GM18520 (cell line): ENCODE measurements around the gene CEP72.
"Not testable (repeated sequence)": the region's sequence is repeated elsewhere in the genome, so short reads cannot be mapped to it uniquely, and the experiment has no call there.

Experiments used
- ATAC-seq: cut with Tn5 transposase; IDR thresholded peaks from one replicate; pipeline ENCODE4 v1.9.1; 2021; ENCODE audit not compliant: unreplicated experiment

The CEP72 gene

DNA sequence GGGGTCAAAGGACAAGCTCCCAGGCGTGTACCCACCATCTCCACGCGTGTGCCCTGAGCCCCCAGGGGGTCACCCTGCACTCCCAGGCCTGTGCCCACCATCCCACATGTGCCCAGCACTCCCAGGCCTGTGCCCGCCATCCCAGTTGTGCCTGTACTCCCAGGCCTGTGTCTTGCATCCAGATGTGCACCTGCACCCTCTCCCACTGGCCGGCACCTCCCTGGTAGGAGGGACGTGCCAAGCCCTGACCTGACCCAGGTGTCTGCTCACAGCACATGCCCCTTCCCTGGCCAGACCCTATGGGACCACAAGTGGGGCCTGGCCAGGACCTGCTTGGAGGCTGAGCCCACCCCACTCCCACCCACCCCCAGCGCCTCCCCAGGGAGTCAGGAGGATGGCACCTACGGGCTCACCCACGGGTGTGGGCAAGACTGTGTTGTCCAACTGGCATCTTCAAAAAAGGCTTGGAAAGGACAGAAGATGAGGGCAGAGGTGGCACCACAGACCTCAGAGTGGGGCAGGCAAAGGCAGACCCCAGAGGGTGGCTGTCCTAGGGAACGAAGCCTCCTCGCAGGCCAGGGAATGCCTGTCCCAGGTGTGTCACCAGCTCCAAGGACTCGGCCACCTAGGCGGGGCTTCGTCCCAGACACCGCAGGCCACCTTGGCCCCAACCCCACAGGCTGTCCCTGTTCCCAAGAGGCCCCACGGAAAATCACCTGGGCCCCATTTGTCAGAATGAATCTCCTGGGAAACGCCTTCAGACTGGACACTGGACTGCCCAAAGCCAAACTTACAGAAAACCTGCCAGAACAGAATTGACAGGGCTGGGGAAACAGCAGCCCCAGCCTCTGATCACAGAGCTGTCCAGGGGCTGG, 69.4 kb downstream of the CEP72 start:
- not testable (repeated sequence) for ATAC-seq

DNA sequence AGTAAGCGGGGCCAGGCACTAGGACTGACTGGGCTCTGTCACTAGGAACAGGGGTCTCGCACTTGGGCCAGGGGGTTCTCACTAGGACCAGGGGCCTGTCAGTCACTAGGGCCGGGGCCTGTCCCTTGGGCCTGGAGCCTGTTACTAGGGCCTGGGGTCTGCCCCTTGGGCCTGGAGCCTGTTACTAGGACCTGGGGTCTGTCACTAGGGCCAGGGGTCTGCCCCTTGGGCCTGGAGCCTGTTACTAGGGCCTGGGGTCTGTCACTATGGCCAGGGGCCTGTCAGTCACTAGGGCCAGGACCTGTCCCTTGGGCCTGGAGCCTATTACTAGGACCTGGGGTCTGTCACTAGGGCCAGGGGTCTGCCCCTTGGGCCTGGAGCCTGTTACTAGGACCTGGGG, 70.1 kb downstream of the CEP72 start:
- not testable (repeated sequence) for ATAC-seq

DNA sequence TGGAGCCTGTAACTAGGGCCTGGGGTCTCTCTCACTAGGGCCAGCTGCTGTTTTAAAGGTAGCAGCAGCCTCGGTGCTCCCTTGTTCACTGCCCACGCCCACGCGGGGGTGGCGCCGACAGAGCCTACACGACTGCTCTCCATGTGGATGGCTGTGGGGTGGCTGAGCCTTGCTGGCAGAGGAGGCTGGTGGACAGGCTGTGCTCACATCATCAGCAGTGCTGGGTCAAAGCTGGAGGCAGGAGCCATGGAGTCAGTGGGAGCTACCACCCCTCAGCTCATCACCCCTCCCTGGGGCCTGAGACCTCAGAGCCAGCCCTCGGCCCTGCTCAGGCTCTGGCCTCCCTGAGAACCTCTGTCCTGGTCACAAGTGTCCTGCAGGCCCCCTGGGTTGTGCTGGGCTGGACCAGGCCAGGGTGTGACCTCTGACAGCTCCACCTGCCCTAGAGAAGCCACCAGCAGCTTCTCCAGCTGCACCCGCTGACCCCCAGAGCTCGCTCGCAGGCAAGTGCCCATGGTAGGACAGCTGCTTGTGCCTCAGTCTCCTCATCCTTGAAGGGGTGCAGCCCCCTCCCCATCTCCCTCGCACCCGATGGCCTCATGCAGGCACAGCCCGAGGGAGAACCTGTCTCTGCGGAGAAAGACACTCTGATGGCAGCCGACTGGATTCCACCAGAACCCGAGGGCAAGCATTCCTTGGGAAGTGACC, 70.7 kb downstream of the CEP72 start:
- ATAC-seq = not testable (repeated sequence)

DNA sequence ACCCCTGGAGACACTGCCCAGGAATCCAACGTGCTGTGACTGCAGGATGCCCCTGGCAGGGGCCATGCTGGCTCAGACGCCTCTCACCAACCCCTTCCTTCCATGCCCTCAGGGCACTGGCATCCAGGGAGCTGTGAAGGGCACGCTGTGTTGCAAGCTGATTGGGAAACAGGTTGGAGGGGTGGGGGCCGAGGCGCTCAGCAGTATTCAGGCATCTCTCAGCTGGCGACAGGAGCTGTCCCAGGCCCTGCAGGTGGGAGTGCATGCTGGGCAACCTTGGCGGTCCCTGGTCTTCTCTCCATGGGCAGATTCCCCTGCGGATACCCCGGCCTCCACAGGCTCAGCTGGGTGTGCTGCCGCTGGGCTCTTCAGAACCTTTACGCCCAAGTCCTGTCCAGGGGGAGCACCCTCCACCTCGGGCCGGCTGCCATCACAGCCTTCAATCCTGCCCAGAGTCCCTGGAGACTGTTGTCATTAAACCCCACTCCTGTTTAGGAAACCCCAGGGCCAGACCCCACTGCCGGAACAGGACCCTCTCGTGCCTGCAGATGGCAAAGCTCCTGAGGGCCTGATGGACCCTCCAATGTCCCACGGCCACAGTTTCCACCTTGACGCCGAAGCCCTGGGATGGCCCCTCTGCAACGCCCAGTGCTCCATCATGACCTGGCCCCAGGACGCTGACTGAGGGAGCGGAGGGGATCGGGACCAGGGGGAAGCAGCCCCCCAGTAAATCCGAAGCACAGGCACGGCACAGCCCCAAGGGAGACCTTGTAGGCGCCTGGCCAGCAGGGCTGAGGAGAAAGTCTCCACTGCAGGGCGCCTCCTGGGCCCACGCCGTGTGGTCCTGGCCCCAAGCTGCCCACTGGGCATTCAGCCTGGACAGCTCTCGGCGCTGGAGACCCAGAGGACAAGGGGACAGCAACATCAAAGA, 71.7 kb downstream of the CEP72 start:
- ATAC-seq = no peak

DNA sequence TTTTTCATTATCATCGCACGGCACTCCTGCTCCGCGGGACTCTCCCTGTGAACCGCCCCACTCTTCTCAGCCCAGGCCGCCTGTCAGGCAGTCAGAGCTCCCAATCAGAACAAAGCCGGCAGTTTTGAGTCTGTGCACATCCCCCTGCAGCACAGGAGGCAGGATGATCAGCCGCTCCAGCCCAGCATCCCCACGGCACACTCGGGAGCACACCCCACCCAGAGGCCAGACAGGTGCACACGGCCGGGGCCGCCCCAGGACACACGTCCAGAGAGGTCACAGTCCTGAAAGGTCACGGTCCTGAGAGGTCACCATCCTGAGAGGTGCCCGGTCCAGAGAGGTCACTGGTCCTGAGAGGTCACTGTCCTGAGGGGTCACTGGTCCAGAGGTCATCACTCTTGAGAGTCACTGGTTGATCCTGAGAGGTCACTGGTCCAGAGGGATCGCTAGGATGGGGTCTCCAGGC, 72.6 kb downstream of the CEP72 start:
- ATAC-seq = no peak

DNA sequence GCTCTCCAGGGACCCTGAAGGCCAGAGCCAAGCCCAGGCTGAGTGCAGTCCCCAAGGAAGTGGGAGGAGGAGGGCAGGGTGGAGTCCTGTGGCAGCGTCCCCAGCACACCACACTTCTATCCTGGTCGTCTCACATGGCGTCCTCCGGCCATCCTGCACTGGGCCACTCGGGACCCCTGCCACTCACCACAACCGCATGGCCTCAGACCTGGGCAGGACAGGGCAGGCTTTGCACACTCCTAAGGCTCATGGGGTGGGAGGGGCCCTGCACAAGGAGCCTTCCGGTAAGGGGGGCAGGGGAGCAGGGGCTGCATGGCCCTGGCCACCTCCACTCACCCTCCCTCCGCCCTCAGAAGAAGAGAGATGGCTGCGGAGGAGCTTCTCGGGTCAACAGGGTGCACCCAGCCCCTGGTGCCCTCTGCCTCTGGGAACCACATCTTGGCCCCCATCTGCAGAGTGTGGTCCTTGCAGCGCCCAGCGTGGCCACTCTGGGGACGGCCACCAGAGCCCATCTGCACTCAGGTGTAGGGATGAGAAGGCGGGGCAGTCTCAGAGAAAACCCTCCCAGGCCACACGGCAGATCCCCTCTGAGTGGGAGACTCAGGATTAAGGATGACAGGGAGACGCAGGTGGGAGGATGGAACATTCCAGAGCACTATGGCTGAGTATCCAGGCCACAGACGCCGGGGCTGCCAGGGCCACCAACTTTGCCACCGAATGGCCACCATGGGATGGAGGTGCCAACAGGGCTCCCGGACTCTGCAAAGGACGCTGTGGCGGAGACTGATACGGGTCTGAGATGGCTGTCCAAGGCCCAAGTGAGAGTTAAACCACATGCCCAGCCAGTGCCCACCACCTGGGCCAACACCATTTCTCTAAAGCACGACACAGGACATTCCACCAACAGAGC, 73.4 kb downstream of the CEP72 start:
- no peak for ATAC-seq

DNA sequence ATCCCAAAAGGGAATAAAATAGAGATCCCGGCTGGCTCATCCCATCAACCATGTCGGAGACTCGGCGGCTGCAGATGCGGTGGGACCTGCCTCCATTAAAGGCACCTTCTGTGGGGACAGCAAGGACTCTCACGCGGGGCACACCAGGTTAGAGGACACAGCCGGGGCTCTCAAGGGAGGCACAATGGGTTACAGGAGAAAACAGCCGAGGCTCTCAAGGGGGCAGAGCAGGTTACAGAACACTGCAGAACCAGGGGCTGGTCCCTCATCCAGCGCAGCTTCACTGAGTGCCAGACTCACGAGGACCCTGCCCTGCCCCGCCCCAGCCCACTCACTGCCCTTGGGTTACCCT, 74.0 kb downstream of the CEP72 start:
- not testable (repeated sequence) for ATAC-seq

DNA sequence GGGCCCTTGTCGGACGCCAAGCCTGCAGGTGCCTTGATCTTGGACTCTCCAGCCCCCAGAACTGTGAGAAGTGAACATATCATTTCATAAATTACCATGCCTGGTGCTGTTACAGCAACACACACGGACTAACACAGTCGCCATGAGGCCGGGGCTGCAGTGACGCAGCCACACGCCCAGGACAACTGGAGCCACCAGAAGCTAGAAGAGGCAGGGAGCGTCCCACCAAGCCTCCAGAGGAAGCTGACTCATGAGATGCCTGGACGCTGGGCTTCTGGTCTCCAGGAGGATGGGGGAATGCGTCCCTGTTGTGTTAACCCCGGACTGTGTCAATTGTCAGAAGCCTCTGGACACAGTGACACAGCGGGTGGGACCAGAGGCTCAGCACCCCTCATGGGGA, 74.8 kb downstream of the CEP72 start:
- not testable (repeated sequence) for ATAC-seq

DNA sequence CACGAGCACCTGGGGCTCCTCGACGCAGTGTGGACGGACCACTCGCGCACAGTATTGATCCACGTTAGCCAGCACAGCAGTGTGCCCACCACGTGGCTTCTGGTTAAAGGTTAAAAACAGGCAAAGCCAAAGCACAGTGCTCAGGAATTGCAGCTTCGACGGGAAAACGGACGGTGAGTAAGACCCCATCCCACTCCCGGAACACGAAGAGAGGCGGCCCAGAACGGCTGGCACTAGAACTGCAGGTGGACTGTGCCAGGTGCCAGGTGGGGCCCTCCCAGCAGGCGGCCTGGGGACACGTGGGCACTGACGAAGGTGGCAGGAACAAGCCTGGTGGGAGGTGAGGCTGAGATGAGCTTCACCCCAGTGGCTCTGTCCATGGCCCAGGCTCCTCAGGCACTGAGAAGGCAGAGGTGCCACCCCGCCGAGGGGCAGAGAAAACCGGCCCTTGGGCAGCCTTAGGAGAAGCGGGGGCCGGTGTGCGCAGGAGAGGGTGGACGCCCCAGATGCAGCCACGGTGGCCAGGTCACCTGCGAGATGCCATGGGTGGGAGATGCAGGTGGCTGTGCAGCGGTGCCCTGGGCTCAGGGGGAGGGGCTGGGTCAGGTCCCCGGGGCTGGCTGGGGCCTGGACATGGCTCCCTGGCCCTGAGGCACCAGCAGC, 76.3 kb downstream of the CEP72 start:
- ATAC-seq = not testable (repeated sequence)

DNA sequence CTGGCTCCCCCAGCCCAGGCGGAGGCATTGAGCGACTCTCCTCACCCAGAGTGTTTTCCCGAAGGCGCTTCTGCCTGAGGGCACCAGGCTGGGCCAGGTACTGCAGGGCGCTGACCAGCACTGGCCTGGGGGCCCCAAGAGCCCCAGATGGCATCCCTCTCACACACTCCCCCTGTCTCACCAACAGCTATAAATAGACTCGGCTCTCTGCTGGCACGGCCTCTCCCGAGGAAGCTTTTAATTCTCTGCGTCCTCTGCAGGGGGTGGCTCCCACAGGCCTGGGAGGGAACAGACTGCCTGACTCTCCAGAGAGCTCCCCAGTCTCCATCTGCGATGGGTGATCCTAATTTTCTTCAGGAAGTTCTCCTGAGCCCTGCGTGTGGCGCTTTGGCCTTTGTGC, 78.2 kb downstream of the CEP72 start:
- ATAC-seq = not testable (repeated sequence)

DNA sequence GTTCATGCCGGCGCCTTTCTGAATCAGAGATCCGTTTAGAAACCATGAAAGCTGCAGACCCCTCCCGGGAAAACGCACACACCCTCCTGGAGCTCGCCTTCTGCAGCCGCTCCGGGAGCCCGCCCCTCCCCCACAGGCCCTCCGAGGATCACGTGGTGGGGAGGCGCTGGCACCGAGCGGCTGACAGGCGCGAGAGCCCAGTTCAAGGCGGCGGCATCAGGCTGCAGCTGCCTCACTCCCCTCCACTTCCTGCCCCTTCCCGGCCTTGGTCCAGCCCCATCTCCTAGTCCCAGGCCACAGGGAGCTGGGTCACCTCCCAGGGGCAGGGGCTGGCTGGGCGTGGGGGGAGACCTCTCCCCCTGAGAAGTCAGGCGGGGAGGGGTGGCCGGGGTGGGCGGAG, 78.9 kb downstream of the CEP72 start:
- ATAC-seq = not testable (repeated sequence)

DNA sequence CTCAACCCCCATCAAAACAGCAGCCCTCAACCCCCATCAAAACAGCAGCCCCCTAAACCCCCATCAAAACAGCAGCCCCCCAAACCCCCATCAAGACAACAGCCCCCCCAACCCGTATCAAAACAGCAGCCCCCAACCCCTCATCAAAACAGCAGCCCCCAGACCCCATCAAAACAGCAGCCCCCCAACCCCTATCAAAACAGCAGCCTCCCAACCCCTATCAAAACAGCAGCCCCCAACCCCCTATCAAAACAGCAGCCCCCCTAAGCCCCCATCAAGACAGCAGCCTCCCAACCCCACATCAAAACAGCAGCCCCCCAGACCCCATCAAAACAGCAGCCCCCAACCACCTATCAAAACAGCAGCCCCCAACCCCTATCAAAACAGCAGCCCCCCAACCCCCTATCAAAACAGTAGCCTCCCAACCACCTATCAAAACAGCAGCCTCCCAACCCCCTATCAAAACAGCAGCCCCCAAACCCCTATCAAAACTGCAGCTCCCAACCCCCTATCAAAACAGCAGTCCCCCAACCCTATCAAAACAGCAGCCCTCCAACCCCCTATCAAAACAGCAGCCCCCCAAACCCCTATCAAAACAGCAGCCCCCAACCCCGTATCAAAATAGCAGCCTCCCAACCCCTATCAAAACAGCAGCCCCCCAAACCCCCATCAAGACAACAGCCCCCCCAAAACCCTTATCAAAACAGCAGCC, 79.8 kb downstream of the CEP72 start:
- no peak for ATAC-seq

DNA sequence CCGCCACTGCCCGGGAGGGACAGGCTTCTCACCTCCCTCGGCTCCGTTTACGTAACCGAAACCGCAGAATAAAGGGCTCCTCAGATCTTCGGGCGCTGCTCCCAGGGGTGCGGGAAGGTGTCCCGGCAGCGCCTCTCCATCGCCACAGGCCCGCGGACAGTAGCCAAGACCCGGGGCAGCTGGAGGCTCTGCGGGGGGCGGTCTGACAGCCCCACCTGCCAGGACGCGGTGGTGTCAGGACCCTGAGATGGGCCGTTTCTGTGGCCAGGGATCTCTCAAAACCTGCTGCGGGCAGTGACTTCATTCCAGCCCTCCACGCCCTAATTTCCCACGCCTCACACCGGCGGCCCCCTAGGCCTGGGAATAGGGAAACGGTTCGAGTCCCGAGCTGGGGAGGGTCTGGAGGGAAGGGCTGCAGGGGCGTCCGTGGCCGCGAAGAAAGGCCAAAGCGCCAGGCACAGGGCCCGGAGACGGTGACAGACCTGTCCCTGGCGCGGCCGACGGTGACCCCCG, 80.4 kb downstream of the CEP72 start:
- peak; percentile 6 for ATAC-seq

DNA sequence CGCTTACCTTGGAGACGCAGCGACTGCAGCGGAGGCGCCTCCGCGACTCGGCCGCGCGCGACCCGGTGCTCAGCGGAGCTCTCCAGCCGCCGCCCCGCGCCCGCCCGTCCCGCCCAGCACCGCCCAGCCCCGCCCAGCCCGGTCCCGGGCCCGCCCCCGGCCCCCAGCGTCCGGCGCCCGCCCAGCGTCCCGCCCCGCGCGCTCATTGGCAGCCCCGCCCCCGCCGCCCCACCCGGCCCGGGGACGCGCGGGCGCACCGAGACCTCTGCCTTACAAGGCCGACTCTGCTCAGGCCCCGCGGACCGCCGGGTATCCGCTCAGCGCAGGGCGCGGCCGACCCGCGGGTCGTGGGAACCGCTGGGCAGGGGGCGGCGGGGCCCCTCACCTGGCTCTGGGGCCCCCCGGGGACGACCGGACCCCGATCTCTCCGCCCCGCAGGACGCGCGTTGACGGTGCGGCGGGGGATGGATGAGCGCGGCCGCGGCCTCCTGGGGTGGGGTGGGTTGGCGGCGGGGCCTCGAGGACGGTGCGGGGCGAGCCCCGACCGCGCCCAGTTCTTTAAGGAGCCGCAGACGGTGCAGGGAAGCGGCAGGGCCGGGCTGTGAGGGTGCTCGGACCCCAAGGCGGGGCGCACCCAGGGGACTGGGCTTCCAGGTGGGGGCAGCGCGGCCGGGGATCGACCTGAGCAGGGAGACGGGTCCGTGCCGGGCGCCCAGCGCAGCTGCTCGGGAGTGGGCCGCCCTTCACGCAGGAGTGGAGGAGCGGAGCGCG, 81.3 kb downstream of the CEP72 start, which contains the start of gene TPPP:
Gene TPPP, minus strand, starts transcription at position 82 of the 771 bp plus-strand sequence. CDS start 15,292 bp downstream, outside the sequence.
- peak; percentile 66 for ATAC-seq

DNA sequence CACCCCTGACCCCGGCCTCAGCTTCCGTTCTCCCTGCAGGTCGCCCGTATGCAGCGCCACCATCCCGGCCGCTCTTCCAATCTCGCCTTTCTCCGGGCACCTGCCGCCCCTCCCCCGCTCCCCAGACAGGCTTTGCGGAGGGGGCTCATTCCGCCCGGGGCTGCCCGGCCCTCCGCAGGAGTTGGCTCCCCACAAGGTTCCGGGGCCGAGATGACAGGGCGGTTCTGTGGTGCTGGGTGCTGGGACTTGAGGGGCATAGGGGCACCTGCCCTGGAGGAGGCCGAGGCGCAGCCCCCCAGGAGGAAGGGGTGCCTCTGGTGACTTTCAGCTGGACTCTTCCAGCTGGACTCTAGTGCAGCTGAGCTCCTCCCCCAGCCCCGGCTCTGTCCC, 81.9 kb downstream of the CEP72 start:
- ATAC-seq = not testable (repeated sequence)

DNA sequence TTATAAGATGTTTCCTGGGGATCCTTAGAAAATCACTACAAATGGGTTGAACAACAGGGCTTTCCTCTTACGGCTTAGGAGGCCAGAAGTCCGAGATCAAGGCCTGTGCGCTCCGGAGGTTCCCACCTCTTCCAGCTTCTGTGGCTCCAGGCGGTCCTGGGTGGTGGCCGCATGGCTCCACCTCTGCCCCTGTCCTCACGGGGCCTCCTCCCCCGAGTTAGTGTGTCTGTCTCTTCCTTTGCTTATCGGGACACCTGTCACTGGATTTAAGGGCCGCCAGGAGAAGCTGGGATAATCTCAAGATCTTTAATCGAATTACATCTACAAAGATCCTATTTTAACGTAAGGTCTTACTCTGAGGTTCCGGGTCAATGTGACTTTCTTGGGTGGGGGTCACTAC, 83.3 kb downstream of the CEP72 start:
- ATAC-seq = not testable (repeated sequence)

DNA sequence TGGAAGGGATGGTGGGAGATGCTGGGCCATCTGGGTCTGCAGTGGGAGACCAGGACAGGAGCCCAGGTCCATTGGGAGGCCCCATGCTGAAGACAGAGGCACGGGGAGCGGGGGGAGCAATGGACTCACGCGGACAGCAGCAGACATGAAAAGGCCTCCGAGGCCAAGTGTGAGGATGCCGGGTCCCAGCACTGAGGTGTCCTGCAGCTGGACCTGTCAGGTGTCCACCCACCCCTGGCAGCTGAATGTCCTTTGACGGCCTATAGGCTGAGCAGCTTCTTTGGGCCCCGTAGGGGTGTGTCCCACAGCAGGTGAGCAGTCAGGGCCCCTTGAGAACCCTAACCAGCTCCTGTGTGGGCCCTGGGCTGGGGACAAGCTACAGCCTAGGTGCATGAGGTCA, 84.1 kb downstream of the CEP72 start:
- ATAC-seq = not testable (repeated sequence)
